GM18502 (cell line): ENCODE data around the gene CAMK1G.

ENCODE experiments used
- ATAC-seq: cut with Tn5 transposase; IDR thresholded peaks from one replicate; pipeline ENCODE4 v1.9.1; 2021; ENCODE audit warnings: mild to moderate bottlenecking; ENCODE audit not compliant: unreplicated experiment, poor library complexity

The CAMK1G gene

GRCh38 chr1:209595599-209596285 is 12.2 kb downstream of the CAMK1G start:
- ATAC-seq: no peak

DNA sequence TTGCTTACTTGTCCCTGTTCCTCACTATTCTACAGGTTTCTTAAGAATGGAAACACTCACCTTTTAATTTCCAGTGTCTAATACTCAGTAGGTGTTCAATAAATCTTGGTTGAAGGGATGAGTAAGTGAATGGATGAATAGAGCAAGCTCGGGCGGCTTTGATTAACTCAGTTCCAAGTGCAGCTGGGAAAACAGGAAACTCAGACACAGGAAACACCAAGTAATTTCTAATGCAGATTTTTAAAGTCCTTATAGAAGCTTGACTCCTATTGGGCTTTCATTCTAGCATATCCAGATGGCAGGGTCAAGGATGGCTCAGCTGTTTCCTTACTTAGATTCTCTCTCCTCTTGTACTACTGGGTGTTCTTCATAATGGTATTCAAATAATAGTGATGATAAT is 14.0 kb downstream of the CAMK1G start:
- no peak for ATAC-seq

DNA sequence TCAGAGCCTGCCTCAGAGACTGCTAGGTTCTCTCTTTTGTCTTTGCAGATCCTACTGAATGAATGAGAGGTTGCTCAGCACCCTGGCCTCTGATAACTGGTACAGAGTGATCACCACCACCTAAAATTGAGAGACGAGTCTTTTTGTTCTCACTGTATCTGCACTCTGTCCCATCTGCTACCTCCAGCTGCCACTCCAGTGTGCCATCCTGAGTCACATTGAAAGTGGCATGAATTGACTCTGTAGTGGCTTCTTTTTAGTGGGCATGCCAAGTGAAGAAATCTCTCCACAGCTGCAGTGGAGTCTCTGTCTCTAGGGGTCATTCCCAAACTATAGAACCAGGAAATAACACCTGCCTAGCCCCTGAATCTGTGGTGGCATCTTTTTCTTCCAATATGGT is 14.7 kb downstream of the CAMK1G start:
- ATAC-seq: no peak

DNA sequence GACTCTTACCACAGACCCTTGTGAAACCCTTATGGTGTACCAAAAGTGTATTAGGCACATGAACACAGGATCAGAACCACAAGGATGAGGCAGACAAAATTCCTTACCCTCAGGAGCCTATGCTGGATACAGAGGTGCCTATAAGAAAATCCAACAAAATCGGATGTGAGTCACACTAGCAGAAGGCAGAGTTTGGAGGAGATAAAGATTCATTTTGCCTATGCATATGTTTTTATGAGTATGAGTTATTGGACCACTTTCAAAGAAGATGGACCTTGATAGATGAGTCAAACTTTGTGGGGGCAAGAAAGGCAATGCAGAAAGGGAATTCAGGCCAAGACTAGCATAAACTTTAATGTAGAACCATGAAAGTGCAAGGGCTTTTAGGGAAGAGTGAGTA is 17.0 kb downstream of the CAMK1G start:
- ATAC-seq: no peak

GRCh38 chr1:209601809-209602657 is 18.5 kb downstream of the CAMK1G start:
- ATAC-seq: peak; percentile 83

- ATAC-seq: no peak
These were observed 20.4 kb downstream of the CAMK1G start for GRCh38 chr1:209603877-209604276.

- ATAC-seq: peak; percentile 91
These were observed 23.7 kb downstream of the CAMK1G start for GRCh38 chr1:209607102-209607794.

DNA sequence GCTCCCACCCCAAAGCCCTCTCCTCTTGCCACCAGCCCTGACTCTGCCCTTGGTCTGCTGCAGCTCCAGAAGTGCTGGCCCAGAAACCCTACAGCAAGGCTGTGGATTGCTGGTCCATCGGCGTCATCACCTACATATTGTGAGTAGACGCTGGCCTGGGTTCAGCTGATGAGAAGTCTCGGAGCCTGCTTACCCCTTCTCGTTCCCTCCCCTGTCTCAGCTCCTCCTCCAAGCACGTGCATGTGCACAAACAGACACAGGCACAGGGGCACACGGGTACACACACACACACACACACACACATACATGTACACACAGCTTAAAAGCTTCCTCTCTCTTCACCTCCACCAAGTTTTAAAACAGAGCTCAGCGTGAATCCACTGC is 24.3 kb downstream of the CAMK1G start:
- peak; percentile 22 for ATAC-seq

DNA sequence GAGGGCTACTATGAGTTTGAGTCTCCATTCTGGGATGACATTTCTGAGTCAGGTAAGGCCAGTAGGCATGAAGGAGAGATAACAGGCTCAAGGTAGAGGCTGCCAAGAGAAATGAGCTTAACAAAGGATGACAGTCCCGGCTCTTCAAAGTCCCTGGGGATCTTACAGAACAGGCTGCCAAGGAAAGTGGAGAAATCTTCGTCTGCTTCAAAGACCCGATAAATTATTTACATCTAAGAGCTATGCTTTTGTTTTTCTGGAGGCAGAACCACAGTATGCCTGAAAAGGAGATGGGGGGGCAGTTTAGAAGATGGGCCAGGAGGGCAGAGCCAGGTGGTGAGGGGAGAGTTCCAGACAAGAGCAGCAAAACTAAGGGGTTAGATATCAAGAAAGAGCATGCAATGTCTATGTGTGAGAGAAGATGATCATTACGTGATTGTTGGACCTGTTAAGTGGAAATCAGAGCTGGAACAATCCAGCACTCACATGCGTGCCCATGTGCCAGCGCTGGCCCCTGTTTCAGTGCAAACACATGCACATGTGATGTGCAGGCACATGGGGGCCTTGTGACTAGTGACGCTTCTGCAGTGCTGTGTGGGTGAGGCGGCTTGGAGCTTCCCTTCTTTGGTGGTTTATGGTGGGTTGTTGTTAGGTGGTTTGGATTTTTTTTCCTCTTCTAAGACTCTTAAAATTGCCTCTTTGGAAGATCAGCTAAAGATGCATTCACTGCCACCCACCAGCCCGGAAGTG is 25.7 kb downstream of the CAMK1G start:
- no peak for ATAC-seq

GRCh38 chr1:209609791-209610630 is 26.5 kb downstream of the CAMK1G start:
- no peak for ATAC-seq

DNA sequence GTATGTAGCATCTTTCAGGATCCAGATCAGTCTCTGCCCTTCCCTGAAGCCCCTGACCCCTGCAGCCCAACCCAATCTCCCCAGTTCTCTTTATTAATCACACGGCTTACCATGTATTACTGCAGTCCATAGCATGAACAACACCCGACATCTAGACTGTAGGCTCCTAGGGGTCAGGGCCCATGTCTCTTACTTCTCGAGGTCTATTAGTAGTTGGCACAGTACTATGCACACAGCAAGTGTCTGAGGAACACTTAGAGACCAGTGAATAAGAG is 27.1 kb downstream of the CAMK1G start:
- ATAC-seq: no peak

DNA sequence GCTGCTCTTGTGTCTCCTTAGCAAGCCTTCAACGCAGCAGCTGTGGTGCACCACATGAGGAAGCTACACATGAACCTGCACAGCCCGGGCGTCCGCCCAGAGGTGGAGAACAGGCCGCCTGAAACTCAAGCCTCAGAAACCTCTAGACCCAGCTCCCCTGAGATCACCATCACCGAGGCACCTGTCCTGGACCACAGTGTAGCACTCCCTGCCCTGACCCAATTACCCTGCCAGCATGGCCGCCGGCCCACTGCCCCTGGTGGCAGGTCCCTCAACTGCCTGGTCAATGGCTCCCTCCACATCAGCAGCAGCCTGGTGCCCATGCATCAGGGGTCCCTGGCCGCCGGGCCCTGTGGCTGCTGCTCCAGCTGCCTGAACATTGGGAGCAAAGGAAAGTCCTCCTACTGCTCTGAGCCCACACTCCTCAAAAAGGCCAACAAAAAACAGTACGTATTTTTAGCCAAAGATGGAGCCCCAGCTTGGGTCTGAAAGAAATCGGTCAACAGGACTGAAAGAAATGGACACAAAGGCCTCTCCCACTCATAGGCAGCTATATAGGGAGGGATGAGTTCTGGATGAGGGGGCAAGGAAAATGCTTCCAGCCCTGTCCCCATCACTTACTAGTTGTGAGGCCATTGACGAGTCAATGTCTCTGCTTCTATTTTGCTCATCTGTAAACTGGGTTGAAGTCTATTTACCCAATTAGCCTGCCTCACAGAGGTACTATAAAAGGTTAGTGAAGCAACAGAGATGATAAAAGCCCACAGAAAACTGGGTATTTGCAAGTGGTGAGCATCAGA is 28.5 kb downstream of the CAMK1G start:
- no peak for ATAC-seq

DNA sequence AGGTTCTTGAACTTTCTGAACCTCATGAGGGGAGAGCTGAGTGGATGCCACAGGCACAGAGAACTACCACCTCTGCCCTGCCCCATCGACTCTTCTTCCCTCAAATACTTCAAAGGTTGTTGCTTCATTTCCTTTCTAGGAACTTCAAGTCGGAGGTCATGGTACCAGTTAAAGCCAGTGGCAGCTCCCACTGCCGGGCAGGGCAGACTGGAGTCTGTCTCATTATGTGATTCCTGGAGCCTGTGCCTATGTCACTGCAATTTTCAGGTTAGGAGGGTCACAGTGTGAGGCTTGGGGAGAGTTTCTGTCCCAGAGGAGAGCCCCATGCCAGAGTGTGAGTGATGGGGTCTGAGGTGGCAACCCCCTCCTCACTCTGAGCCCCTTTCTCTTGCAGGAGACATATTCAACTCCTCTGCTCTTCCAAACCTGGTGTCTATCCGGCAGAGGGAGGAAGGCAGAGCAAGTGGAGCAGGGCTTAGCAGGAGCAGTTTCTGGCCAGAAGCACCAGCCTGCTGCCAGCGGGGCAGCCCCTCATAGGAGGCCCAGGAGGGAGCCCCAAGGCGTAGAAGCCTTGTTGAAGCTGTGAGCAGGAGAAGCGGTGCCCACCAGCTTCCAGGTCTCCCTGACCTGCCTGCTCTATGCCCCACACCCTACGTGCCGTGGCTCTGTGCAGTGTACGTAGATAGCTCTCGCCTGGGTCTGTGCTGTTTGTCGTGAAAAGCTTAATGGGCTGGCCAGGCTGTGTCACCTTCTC is 29.3 kb downstream of the CAMK1G start:
- no peak for ATAC-seq

GRCh38 chr1:209613400-209614150 is 30.1 kb downstream of the CAMK1G start:
- no peak for ATAC-seq

DNA sequence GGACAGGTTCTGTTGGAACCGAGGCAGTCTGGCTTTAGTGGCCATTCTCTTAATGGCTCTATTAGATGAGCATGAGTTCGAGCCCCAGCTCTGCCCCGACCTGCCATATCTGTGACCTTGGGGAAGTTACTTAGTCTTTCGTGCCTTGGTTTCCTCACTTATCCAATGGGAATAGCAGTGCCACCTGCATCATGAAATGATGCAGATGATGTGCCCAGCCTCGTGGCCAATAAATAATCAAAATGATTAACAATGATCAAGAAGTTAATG is 30.6 kb downstream of the CAMK1G start:
- no peak for ATAC-seq

DNA sequence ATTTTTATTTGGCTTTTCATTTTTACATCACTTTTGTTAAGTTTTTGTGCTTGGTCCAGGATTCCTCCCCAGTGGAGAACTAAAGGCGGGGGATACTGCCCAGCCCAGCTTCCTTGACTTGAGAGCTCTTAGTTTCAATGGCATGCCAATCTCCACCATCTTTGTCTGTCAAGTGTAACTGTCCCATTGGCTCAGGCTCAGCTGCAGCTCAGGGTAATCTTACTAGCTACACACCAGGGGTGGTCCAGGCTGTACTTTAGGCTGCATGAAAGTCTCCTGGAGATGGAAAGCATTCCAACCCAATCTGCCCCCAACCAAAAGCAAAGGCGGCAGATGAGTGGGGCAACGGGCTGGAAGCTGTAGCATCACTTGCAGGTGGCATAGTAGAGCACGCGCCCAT is 31.4 kb downstream of the CAMK1G start:
- no peak for ATAC-seq

- no peak for ATAC-seq
These were observed 33.0 kb downstream of the CAMK1G start for GRCh38 chr1:209616366-209617046.
